CD4-positive, CD25-positive, alpha-beta regulatory T cell (primary cell): ENCODE data around the gene PRSS12. TPM values are rescaled to one million over a fixed set of nuclear protein-coding genes. Genes with fewer than 3 reads are reported as not detected.

Experiments used
- ATAC-seq, 2 donors: fragments of 150-1000 bp; cut with Tn5 transposase; one replicate each; pipeline ENCODE4 v1.10.0; 2021; ENCODE audit warnings: low read depth in 2 of 2, moderate number of reproducible peaks in 2 of 2, moderate library complexity in 1 of 2
- DNase-seq, 3 donors: peaks; one replicate each; pipeline versions ENCODE4 v3.0.0 to v3.0.0-alpha.2; 2012 to 2022; ENCODE audit warnings: mixed read lengths in 1 of 3
- H3K27ac ChIP-seq: one replicate; pipeline ENCODE4 v1.7.0; 2013; ENCODE audit warnings: mild to moderate bottlenecking, low read length; ENCODE audit not compliant: insufficient read depth, poor library complexity, severe bottlenecking
- H3K27me3 ChIP-seq: one replicate; pipeline ENCODE4 v1.7.0; 2013; ENCODE audit warnings: low read length; ENCODE audit not compliant: control insufficient read depth, insufficient read depth
- H3K36me3 ChIP-seq: one replicate; pipeline ENCODE4 v1.7.0; 2013; ENCODE audit warnings: mild to moderate bottlenecking, low read length, moderate library complexity; ENCODE audit not compliant: control insufficient read depth, insufficient read depth
- H3K4me1 ChIP-seq: 2 replicates; pipeline ENCODE4 v1.7.0; 2013; ENCODE audit warnings: mild to moderate bottlenecking, low read length; ENCODE audit not compliant: insufficient read depth, control insufficient read depth, poor library complexity, severe bottlenecking
- H3K4me3 ChIP-seq: one replicate; pipeline ENCODE4 v1.7.0; 2013; ENCODE audit warnings: low read depth, mild to moderate bottlenecking, low read length, moderate library complexity
- H3K9me3 ChIP-seq, 2 experiments: 1 replicate in 1 of 2; 2 replicates in 1 of 2; pipeline ENCODE4 v1.7.0; 2013; ENCODE audit warnings: low read length in 2 of 2, mild to moderate bottlenecking in 1 of 2, moderate library complexity in 1 of 2; ENCODE audit not compliant: control insufficient read depth in 2 of 2
- H3K27ac Mint-ChIP-seq, 3 donors: one replicate each; pipeline ENCODE4 v1.8.0; 2020 to 2022; ENCODE audit warnings: mild to moderate bottlenecking in 3 of 3, mixed read lengths in 3 of 3, moderate library complexity in 2 of 3
- H3K27me3 Mint-ChIP-seq: one replicate; pipeline ENCODE4 v1.8.0; 2022; ENCODE audit warnings: mild to moderate bottlenecking, mixed read lengths
- H3K36me3 Mint-ChIP-seq: one replicate; pipeline ENCODE4 v1.8.0; 2020; ENCODE audit warnings: mixed read lengths
- H3K4me1 Mint-ChIP-seq, 4 donors: one replicate each; pipeline ENCODE4 v1.8.0; 2020 to 2022; ENCODE audit warnings: mixed read lengths in 4 of 4, mild to moderate bottlenecking in 1 of 4
- H3K4me3 Mint-ChIP-seq, 4 donors: one replicate each; pipeline ENCODE4 v1.8.0; 2020 to 2022; ENCODE audit warnings: mild to moderate bottlenecking in 4 of 4, mixed read lengths in 4 of 4, moderate library complexity in 3 of 4
- H3K9me3 Mint-ChIP-seq, 7 donors: one replicate each; pipeline ENCODE4 v1.8.0; 2020 to 2022; ENCODE audit warnings: mixed read lengths in 7 of 7, mild to moderate bottlenecking in 3 of 7, moderate library complexity in 2 of 7
- polyA plus RNA-seq, 4 donors: library from polyadenylated mRNA; unstranded; fragments of 300-500 nt; fragmentation: Illumina TruSeq; gene quantifications; one replicate each; pipeline ENCODE4 v1.2.3, GENCODE V29; 2021
- total RNA-seq: library from RNA; stranded (reverse); gene quantifications from one replicate; pipeline ENCODE4 v1.2.3, GENCODE V29; 2022

PRSS12 gene
- total and polyA plus RNA-seq, 5 donors from 2014 or later: 0.05 TPM; not detected in 4

DNA sequence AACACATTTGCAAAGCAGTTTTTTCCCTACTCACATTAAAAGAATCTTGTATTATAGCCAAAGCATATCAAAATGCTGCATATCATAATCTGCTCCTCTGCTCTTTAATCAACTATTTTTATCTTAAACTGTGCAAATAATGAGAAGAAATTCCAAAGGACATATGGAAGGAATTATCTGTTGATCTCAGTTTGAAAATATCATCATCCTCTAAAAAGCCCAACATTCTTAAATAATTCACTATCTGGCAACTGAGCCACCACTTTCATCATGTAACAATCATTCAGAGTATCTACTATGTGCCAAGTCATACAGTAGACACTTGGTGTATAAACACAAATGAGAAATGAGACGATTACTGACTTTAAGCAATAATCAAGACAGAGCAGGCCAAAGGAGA is 63.0 kb downstream of the PRSS12 start:
- no peak for DNase-seq
- Histone ChIP-seq H3K9me3 (no peaks in the 10 kb centered on the region), H3K27ac (no peak overlapping the region), H3K27me3 (no peaks in the 10 kb centered on the region), H3K4me3 (no peak overlapping the region), H3K4me1 (no peaks in the 10 kb centered on the region), H3K36me3 (no peaks in the 10 kb centered on the region)
- H3K36me3 Mint-ChIP-seq: peaks cover 5% of the 10 kb centered on the region
- no peak overlapping the region for H3K4me3 Mint-ChIP-seq
- no peak for ATAC-seq
- H3K9me3 Mint-ChIP-seq: no peaks in the 10 kb centered on the region
- peaks cover under 1% of the 10 kb centered on the region for H3K27me3 Mint-ChIP-seq
- H3K27ac Mint-ChIP-seq: no peak overlapping the region
- no peaks in the 10 kb centered on the region for H3K4me1 Mint-ChIP-seq

DNA sequence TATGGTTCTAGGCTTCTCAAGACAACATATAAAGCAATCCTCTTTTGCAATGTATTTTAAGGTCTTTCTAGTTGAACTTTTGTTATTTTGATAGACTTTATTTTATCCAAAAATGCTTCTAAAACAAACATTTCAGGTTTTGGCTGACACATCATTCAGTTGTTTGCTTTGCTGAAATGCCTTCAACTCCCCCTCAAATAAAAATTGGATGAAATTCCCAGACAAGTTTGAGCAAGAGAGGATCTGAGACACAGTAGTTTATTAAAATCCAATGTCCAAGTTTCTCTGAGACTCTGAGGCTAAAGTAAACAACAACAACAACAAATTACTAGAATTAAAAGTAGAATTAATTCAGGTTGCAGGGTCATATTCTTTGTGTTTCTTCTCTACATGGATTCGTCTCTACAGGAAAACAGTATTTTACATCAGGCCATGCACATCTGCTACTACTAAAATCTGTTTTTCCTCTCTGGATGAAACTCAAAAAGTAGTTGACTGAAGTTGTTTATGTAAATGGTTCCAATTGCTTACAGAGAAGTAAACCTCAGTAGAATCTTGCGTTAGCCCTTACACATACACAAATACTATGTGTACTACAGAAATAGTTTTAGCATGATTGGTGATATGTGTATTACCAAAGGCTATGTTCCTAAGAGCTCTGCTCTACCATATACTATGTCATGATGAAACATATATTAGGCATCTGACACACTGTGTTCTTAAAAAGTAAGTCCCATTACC is 64.9 kb downstream of the PRSS12 start:
- Mint-ChIP-seq H3K4me1 (peaks cover 3 to 10% (median 9%) of the 10 kb centered on the region in 4 donors), H3K36me3 (peaks cover 6% of the 10 kb centered on the region), H3K27me3 (no peaks in the 10 kb centered on the region), H3K27ac (no peak overlapping the region), H3K4me3 (no peak overlapping the region), H3K9me3 (peaks cover 0 to 1% (median 0%) of the 10 kb centered on the region in 7 donors)
- H3K4me3 ChIP-seq: no peak overlapping the region
- ATAC-seq: no peak
- no peak overlapping the region for H3K27ac ChIP-seq
- DNase-seq: no peak
- no peaks in the 10 kb centered on the region for H3K9me3 ChIP-seq
- H3K36me3 ChIP-seq: peaks cover 1% of the 10 kb centered on the region
- H3K27me3 ChIP-seq: no peaks in the 10 kb centered on the region
- H3K4me1 ChIP-seq: no peaks in the 10 kb centered on the region

DNA sequence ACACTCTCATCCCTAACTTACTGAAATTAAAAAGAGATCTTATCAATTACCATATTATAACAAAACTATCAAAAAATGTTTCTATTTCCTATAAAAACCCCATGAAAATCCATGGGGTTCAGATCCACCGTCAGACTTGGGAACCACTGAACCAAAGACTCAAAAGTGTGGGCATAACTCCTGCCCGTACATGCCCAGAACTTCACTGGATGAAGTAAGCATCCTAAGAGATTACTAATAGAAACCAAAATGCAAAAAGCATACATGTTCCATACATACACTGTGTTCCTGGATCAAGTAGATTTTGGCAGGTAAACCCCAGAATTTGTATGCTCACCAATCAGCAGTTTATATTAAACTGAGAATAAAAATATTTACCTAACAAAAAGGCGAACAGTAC is 66.1 kb downstream of the PRSS12 start:
- ATAC-seq: no peak
- peaks cover 0 to 1% (median 0%) of the 10 kb centered on the region in 7 donors for H3K9me3 Mint-ChIP-seq
- no peaks in the 10 kb centered on the region for H3K27me3 Mint-ChIP-seq
- Histone ChIP-seq H3K9me3 (no peaks in the 10 kb centered on the region), H3K36me3 (peaks cover 13% of the 10 kb centered on the region), H3K27me3 (no peaks in the 10 kb centered on the region), H3K4me1 (no peaks in the 10 kb centered on the region), H3K4me3 (no peak overlapping the region), H3K27ac (no peak overlapping the region)
- H3K4me1 Mint-ChIP-seq: peaks cover 11 to 18% (median 14%) of the 10 kb centered on the region in 4 donors
- DNase-seq: no peak
- no peak overlapping the region for H3K27ac Mint-ChIP-seq
- peaks cover 12% of the 10 kb centered on the region for H3K36me3 Mint-ChIP-seq
- H3K4me3 Mint-ChIP-seq: no peak overlapping the region

DNA sequence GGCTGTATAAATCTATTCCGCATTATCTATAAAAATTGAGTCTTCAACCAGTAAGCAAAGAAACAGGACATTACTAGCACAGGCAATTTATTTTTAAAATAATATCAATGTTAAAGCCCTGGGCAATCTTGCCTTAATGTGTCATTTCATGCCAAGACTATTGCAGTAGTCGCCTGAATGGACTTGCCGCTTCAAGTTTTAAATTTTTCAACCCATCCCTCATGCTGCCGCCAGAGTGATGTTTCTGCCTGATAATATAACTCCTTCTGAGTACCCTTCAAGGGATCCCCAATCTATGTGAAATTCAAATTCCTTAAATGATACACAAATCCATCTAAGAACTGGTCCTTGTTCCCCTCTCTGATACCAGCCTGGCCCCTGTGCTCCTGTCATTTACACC is 66.9 kb downstream of the PRSS12 start:
- peaks cover 15 to 22% (median 21%) of the 10 kb centered on the region in 4 donors for H3K4me1 Mint-ChIP-seq
- H3K36me3 Mint-ChIP-seq: peaks cover 15% of the 10 kb centered on the region
- Histone ChIP-seq H3K9me3 (no peaks in the 10 kb centered on the region), H3K27ac (no peak overlapping the region), H3K4me3 (no peak overlapping the region), H3K36me3 (peaks cover 13% of the 10 kb centered on the region), H3K4me1 (peaks cover 4% of the 10 kb centered on the region), H3K27me3 (no peaks in the 10 kb centered on the region)
- no peak for ATAC-seq
- DNase-seq: no peak
- no peak overlapping the region for H3K27ac Mint-ChIP-seq
- peaks cover 0 to 1% (median 0%) of the 10 kb centered on the region in 7 donors for H3K9me3 Mint-ChIP-seq
- H3K27me3 Mint-ChIP-seq: no peaks in the 10 kb centered on the region
- no peak overlapping the region for H3K4me3 Mint-ChIP-seq

DNA sequence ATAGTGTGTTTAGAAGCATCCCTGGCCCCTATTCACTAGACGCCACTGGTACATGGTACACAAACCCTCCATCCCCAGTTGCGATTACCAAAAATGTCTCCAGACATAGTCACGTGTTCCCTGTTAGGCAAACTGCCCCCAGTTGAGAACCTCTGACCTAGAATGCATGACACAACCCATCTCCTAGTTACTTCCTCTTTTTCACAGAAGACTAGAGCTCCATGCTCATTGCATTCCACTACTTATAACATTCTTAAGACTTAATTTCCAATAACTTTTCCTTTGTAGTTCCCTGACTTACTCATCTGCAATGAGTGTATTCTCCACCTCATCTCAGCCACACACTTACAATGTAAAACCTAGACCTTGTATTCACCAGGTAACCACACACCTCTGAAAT is 68.6 kb downstream of the PRSS12 start:
- H3K36me3 ChIP-seq: peaks cover 13% of the 10 kb centered on the region
- Mint-ChIP-seq H3K27ac (no peak overlapping the region), H3K4me1 (peaks cover 17 to 40% (median 36%) of the 10 kb centered on the region in 4 donors), H3K36me3 (peaks cover 16% of the 10 kb centered on the region), H3K27me3 (no peaks in the 10 kb centered on the region), H3K9me3 (peaks cover 0 to 1% (median 0%) of the 10 kb centered on the region in 7 donors), H3K4me3 (no peak overlapping the region)
- H3K9me3 ChIP-seq: no peaks in the 10 kb centered on the region
- no peaks in the 10 kb centered on the region for H3K27me3 ChIP-seq
- no peak overlapping the region for H3K27ac ChIP-seq
- H3K4me3 ChIP-seq: no peak overlapping the region
- DNase-seq (no peak), ATAC-seq (no peak)
- peaks cover 21% of the 10 kb centered on the region for H3K4me1 ChIP-seq

DNA sequence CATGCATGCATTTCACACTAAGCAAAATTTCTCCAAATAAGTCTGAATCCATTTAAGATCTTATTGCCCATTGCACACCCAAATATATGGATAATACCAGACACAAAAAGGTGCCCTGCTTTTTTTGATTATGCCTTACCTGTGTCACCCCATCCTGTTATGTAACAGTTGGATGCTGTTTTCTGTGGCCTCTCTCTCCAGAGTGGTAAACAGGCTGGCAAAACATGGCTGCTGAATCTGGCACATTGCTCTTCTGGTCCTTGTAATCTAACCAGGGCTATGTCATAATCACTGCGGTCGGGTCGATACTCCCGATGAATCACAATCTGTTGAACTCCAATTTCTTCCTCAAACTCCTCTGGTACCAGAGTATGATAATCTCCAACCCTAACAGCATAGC is 70.1 kb downstream of the PRSS12 start:
- H3K36me3 ChIP-seq: peaks cover 13% of the 10 kb centered on the region
- peaks cover 29% of the 10 kb centered on the region for H3K4me1 ChIP-seq
- Mint-ChIP-seq H3K27me3 (no peaks in the 10 kb centered on the region), H3K27ac (peak overlapping the region; percentile 13 to 60 (median 40)), H3K4me3 (peak overlapping the region in 2 of 4 donors; percentile 57 to 76), H3K36me3 (peaks cover 20% of the 10 kb centered on the region), H3K4me1 (peaks cover 19 to 50% (median 43%) of the 10 kb centered on the region in 4 donors), H3K9me3 (peaks cover 0 to 1% (median 0%) of the 10 kb centered on the region in 7 donors)
- H3K27me3 ChIP-seq: no peaks in the 10 kb centered on the region
- H3K27ac ChIP-seq: no peak overlapping the region
- ATAC-seq: no peak
- H3K9me3 ChIP-seq: no peaks in the 10 kb centered on the region
- no peak overlapping the region for H3K4me3 ChIP-seq
- no peak for DNase-seq

DNA sequence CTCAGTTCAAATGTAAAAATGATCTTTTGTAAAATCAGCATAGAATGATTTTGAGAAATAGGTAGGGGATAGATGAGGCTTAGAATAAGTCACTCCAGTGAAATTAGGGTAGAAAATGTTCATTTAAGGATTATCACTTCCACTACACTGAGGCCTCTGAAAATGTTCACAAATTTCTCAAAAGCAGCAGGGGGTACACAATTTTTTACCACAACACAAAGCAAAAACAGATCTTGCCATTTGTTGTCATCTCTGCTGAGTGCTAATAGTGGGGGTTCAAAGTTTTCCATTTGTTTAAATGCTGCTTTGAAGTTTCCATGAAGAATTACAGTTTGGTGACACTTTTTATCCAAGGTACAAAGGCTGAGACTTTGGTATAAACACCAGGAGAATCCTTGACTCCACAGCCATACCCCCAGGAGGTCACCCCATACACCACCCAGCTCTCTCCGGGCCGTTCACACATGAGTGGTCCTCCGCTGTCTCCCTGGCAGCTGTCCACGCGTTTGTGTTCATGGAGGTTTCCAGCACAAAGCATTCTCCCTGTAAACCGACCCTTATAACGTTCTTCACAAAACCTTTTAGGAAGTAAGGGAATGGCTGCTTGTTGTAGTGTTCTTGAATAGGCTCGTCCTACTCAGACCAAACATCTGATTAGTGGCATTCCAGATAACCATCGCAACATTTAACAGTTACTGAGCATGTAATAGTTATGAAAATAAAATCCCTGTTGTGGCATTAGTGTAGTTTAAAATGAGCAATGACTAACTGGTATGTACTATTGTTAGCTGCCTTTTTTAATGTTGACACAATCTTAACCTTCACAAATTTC is 71.0 kb downstream of the PRSS12 start:
- H3K27ac ChIP-seq: no peak overlapping the region
- Mint-ChIP-seq H3K4me3 (no peak overlapping the region), H3K9me3 (peaks cover 0 to 1% (median 0%) of the 10 kb centered on the region in 7 donors)

More for the DNA sequence above, 71.0 kb downstream of the PRSS12 start:
- no peaks in the 10 kb centered on the region for H3K27me3 ChIP-seq
- H3K4me1 ChIP-seq: peaks cover 30% of the 10 kb centered on the region
- H3K36me3 Mint-ChIP-seq: peaks cover 20% of the 10 kb centered on the region
- peak overlapping the region; percentile 56 to 64 (median 64) for H3K27ac Mint-ChIP-seq
- H3K4me1 Mint-ChIP-seq: peaks cover 22 to 55% (median 45%) of the 10 kb centered on the region in 4 donors
- ATAC-seq (no peak), DNase-seq (no peak)
- peaks cover 13% of the 10 kb centered on the region for H3K36me3 ChIP-seq
- no peaks in the 10 kb centered on the region for H3K9me3 ChIP-seq
- no peak overlapping the region for H3K4me3 ChIP-seq
- no peaks in the 10 kb centered on the region for H3K27me3 Mint-ChIP-seq
